GM12873 (cell line): ENCODE data around the gene NAV3.

ENCODE experiments used
- CTCF ChIP-seq: IDR thresholded peaks from 2 replicates; pipeline ENCODE4 v1.5.1; 2012; ENCODE audit warnings: low read depth, mild to moderate bottlenecking, moderate library complexity, low read length, control low read depth; ENCODE audit not compliant: insufficient read depth; ENCODE audit errors: missing control alignments

The NAV3 gene

GRCh38 chr12:77979597-77980250, 149.0 kb downstream of the NAV3 start:
- TF ChIP-seq CTCF, result no peak

GRCh38 chr12:77980782-77981181, 150.1 kb downstream of the NAV3 start:
- no peak for TF ChIP-seq CTCF

GRCh38 chr12:77983859-77984258, 153.2 kb downstream of the NAV3 start:
- no peak for TF ChIP-seq CTCF

GRCh38 chr12:77992760-77993159, 162.1 kb downstream of the NAV3 start:
- TF ChIP-seq CTCF, result no peak

GRCh38 chr12:77993658-77994057, 163.0 kb downstream of the NAV3 start:
- TF ChIP-seq CTCF, result no peak

- TF ChIP-seq CTCF, result no peak
Measured at GRCh38 chr12:77995436-77996167, 164.9 kb downstream of the NAV3 start.

GRCh38 chr12:77996670-77997069, 166.0 kb downstream of the NAV3 start:
- no peak for TF ChIP-seq CTCF
